ENCODE results near the gene SNRNP40.
A peak's percentile ranks its signal among the peaks of the same experiment; 100 is the strongest.

Gene SNRNP40

GRCh38 chr1:31244326-31244725 lies 52.3 kb downstream of the SNRNP40 start:
- no peak overlapping the region for H3K4me3 ChIP-seq (ENCODE audit: low read length)
- no peaks in the 10 kb centered on the region for H3K36me3 ChIP-seq (ENCODE audit: control insufficient read depth, low read depth, low read length)
- peaks cover 10% of the 10 kb centered on the region for H3K27me3 ChIP-seq (ENCODE audit: control insufficient read depth, insufficient read depth, low read length)
- no peak overlapping the region for H3K27ac ChIP-seq (ENCODE audit: low read length)
- no peaks in the 10 kb centered on the region for H3K4me1 ChIP-seq (ENCODE audit: control insufficient read depth, low read depth, low read length)
- H3K9ac ChIP-seq (ENCODE audit: low read length) = no peak overlapping the region
- no peaks in the 10 kb centered on the region for H3K9me3 ChIP-seq (ENCODE audit: control insufficient read depth, low read depth, low read length)

GRCh38 chr1:31243501-31244286 lies 52.9 kb downstream of the SNRNP40 start:
- Histone ChIP-seq H3K27me3 (ENCODE audit: control insufficient read depth, insufficient read depth, low read length) (peaks cover 14% of the 10 kb centered on the region), H3K4me3 (ENCODE audit: low read length) (no peak overlapping the region), H3K9me3 (ENCODE audit: control insufficient read depth, low read depth, low read length) (no peaks in the 10 kb centered on the region), H3K4me1 (ENCODE audit: control insufficient read depth, low read depth, low read length) (no peaks in the 10 kb centered on the region), H3K36me3 (ENCODE audit: control insufficient read depth, low read depth, low read length) (no peaks in the 10 kb centered on the region), H3K9ac (ENCODE audit: low read length) (no peak overlapping the region), H3K27ac (ENCODE audit: low read length) (no peak overlapping the region)

GRCh38 chr1:31241321-31241720 lies 55.3 kb downstream of the SNRNP40 start:
- H3K4me1 ChIP-seq (ENCODE audit: control insufficient read depth, low read depth, low read length) = no peaks in the 10 kb centered on the region
- no peaks in the 10 kb centered on the region for H3K36me3 ChIP-seq (ENCODE audit: control insufficient read depth, low read depth, low read length)
- H3K9me3 ChIP-seq (ENCODE audit: control insufficient read depth, low read depth, low read length) = no peaks in the 10 kb centered on the region
- peaks cover 23% of the 10 kb centered on the region for H3K27me3 ChIP-seq (ENCODE audit: control insufficient read depth, insufficient read depth, low read length)
- H3K27ac ChIP-seq (ENCODE audit: low read length) = no peak overlapping the region
- H3K4me3 ChIP-seq (ENCODE audit: low read length) = no peak overlapping the region
- no peak overlapping the region for H3K9ac ChIP-seq (ENCODE audit: low read length)

DNA sequence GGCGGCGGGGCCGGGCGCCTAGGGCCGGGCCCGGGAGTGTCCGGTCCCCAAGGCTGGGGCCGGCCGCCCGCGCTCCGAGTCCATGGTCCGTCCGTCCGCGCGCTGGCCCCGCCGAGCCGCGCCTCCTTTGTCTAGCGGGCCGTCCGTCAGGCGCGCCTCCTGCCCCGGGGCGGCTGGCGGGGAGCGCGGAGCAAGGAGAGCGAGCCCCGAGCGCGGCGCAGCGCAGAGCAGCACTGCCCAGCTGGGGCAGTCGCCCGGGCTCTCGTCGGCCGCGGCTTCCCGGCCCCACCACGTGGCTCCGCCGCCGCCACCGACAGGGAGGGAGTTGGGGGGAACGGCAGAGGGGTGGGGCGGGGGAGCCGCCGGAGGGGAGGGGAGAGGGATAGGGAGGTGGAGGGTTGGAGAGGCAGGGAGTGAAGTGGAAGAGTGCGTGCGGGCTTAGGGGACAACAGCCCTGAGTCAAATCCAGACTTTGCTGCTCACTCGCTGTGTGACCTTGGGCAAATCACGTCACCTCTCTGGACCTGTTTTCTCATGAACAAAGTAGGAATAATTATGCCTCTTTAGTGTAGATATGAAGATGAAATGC lies 56.8 kb downstream of the SNRNP40 start, which contains the start of gene NKAIN1:
TSS of gene NKAIN1 (minus strand) at position 235 of the 589 bp plus-strand sequence. CDS start 340 bp downstream, outside the sequence.
- Histone ChIP-seq H3K4me3 (ENCODE audit: low read length) (peak within 1 kb of the TSS; percentile 85), H3K9ac (ENCODE audit: low read length) (peak within 1 kb of the TSS; percentile 65), H3K27ac (ENCODE audit: low read length) (no peak within 1 kb of the TSS), H3K27me3 (ENCODE audit: control insufficient read depth, insufficient read depth, low read length) (peaks cover 23% of the 10 kb centered on the region), H3K9me3 (ENCODE audit: control insufficient read depth, low read depth, low read length) (no peaks in the 10 kb centered on the region), H3K4me1 (ENCODE audit: control insufficient read depth, low read depth, low read length) (no peaks in the 10 kb centered on the region), H3K36me3 (ENCODE audit: control insufficient read depth, low read depth, low read length) (no peaks in the 10 kb centered on the region)

GRCh38 chr1:31238986-31239613 lies 57.5 kb downstream of the SNRNP40 start:
- H3K27me3 ChIP-seq (ENCODE audit: control insufficient read depth, insufficient read depth, low read length) = peaks cover 23% of the 10 kb centered on the region
- peak overlapping the region; percentile 65 for H3K9ac ChIP-seq (ENCODE audit: low read length)
- H3K27ac ChIP-seq (ENCODE audit: low read length) = no peak overlapping the region
- no peaks in the 10 kb centered on the region for H3K4me1 ChIP-seq (ENCODE audit: control insufficient read depth, low read depth, low read length)
- H3K36me3 ChIP-seq (ENCODE audit: control insufficient read depth, low read depth, low read length) = no peaks in the 10 kb centered on the region
- no peaks in the 10 kb centered on the region for H3K9me3 ChIP-seq (ENCODE audit: control insufficient read depth, low read depth, low read length)
- peak overlapping the region; percentile 85 for H3K4me3 ChIP-seq (ENCODE audit: low read length)

- Histone ChIP-seq H3K9ac (ENCODE audit: low read length) (peak overlapping the region; percentile 65), H3K4me1 (ENCODE audit: control insufficient read depth, low read depth, low read length) (no peaks in the 10 kb centered on the region), H3K9me3 (ENCODE audit: control insufficient read depth, low read depth, low read length) (no peaks in the 10 kb centered on the region), H3K27me3 (ENCODE audit: control insufficient read depth, insufficient read depth, low read length) (peaks cover 23% of the 10 kb centered on the region), H3K36me3 (ENCODE audit: control insufficient read depth, low read depth, low read length) (no peaks in the 10 kb centered on the region), H3K27ac (ENCODE audit: low read length) (no peak overlapping the region), H3K4me3 (ENCODE audit: low read length) (peak overlapping the region; percentile 85)
These were observed 58.0 kb downstream of the SNRNP40 start for GRCh38 chr1:31238612-31238985.

DNA sequence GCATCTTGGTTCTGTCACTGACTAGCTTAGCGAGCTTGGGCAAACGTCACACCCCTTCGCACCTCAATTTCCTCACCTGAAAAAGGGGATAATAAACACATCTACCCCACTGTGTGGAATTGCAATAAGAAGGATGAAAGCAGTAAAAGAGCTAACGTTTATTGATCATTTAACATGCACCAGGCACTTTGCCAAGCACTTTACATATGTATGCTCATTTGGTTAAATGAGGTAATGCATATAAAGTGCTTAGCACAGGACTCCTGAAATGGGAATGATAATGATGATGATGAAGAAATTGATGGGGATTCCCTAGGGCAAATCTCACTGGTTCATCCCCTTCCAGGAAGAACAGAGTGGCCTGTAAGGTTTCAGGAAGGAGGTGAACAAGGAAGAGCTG lies 61.7 kb downstream of the SNRNP40 start:
- H3K4me3 ChIP-seq (ENCODE audit: low read length) = no peak overlapping the region

DNA sequence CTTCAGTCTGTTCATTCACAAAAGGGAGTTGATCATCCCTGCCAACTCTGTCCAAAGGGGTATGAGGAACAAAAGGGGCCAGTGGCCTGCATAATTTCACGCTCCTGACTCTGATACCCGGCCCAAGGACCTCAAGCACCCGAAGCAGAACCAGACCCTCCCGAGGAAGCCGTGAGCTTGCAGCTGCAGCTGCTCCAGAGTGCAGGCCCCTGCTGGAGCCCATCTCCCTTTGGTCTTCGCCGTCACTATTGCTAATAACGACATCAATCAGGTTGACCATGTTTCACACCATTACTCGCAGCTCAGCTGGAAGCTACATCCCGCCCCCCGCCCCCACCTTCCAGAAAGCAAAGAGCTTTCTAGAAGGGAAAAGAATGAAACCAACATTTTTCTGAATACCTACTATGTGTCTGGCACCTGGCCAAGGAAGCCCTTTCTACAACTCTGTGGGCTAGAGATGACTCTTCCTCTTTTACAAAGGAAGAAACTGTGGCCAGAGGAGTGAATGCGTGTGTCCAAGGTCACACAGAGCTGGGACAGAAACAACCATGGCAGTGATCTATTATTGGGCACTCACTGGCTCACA lies 62.4 kb downstream of the SNRNP40 start:
- Histone ChIP-seq H3K4me3 (ENCODE audit: low read length) (no peak overlapping the region), H3K9ac (ENCODE audit: low read length) (no peak overlapping the region), H3K36me3 (ENCODE audit: control insufficient read depth, low read depth, low read length) (no peaks in the 10 kb centered on the region), H3K4me1 (ENCODE audit: control insufficient read depth, low read depth, low read length) (no peaks in the 10 kb centered on the region), H3K27me3 (ENCODE audit: control insufficient read depth, insufficient read depth, low read length) (peaks cover 13% of the 10 kb centered on the region), H3K9me3 (ENCODE audit: control insufficient read depth, low read depth, low read length) (no peaks in the 10 kb centered on the region), H3K27ac (ENCODE audit: low read length) (no peak overlapping the region)

More for the DNA sequence above, 61.7 kb downstream of the SNRNP40 start:
- H3K27ac ChIP-seq (ENCODE audit: low read length) = no peak overlapping the region
- peaks cover 13% of the 10 kb centered on the region for H3K27me3 ChIP-seq (ENCODE audit: control insufficient read depth, insufficient read depth, low read length)
- H3K36me3 ChIP-seq (ENCODE audit: control insufficient read depth, low read depth, low read length) = no peaks in the 10 kb centered on the region
- no peak overlapping the region for H3K9ac ChIP-seq (ENCODE audit: low read length)
- H3K9me3 ChIP-seq (ENCODE audit: control insufficient read depth, low read depth, low read length) = no peaks in the 10 kb centered on the region
- H3K4me1 ChIP-seq (ENCODE audit: control insufficient read depth, low read depth, low read length) = no peaks in the 10 kb centered on the region

DNA sequence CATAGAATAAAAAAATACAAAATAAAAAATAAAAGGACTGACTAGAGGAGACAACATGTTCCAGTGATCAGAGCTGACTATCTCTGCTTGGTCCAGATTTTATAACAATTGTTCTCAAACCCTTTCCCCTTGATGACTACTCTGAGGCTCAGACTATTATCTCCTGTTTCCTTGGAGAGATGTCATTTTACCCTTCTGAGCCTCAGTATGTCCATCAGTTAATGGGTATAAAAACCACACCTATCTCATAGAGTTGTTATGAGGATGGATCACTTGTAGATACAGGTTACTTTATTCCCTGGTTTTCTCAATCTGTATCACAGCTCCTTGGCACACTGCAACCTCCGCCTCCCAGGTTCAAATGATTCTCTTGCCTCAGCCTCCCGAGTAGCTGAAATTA lies 63.9 kb downstream of the SNRNP40 start:
- Histone ChIP-seq H3K27me3 (ENCODE audit: control insufficient read depth, insufficient read depth, low read length) (no peaks in the 10 kb centered on the region), H3K9ac (ENCODE audit: low read length) (no peak overlapping the region), H3K36me3 (ENCODE audit: control insufficient read depth, low read depth, low read length) (no peaks in the 10 kb centered on the region), H3K4me3 (ENCODE audit: low read length) (no peak overlapping the region), H3K27ac (ENCODE audit: low read length) (no peak overlapping the region), H3K9me3 (ENCODE audit: control insufficient read depth, low read depth, low read length) (no peaks in the 10 kb centered on the region), H3K4me1 (ENCODE audit: control insufficient read depth, low read depth, low read length) (no peaks in the 10 kb centered on the region)

- Histone ChIP-seq H3K36me3 (ENCODE audit: control insufficient read depth, low read depth, low read length) (no peaks in the 10 kb centered on the region), H3K27me3 (ENCODE audit: control insufficient read depth, insufficient read depth, low read length) (no peaks in the 10 kb centered on the region), H3K27ac (ENCODE audit: low read length) (no peak overlapping the region), H3K4me1 (ENCODE audit: control insufficient read depth, low read depth, low read length) (no peaks in the 10 kb centered on the region), H3K9ac (ENCODE audit: low read length) (no peak overlapping the region), H3K4me3 (ENCODE audit: low read length) (no peak overlapping the region), H3K9me3 (ENCODE audit: control insufficient read depth, low read depth, low read length) (no peaks in the 10 kb centered on the region)
These were observed 64.8 kb downstream of the SNRNP40 start for GRCh38 chr1:31231802-31232201.

DNA sequence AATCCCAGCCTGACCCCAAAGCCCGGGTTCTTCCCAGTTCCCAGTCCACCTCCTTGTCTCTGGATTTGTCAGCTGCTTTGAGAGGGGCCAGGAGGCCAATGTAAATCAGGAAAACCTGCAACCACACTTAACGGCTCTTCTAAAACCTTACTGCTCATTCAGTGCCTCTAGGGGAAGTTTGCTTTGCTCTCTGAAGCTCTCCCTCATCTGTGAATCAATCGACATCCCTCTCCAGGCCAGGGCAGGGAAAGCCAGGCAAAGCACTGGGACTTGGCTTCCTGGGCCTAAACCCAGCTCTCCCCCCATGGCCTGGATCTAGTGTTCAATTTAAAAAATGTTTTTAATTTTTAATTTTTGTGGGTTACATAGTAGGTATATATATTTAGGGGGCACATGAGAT lies 66.2 kb downstream of the SNRNP40 start:
- Histone ChIP-seq H3K9ac (ENCODE audit: low read length) (no peak overlapping the region), H3K27me3 (ENCODE audit: control insufficient read depth, insufficient read depth, low read length) (no peaks in the 10 kb centered on the region), H3K4me1 (ENCODE audit: control insufficient read depth, low read depth, low read length) (no peaks in the 10 kb centered on the region), H3K4me3 (ENCODE audit: low read length) (no peak overlapping the region), H3K9me3 (ENCODE audit: control insufficient read depth, low read depth, low read length) (no peaks in the 10 kb centered on the region), H3K36me3 (ENCODE audit: control insufficient read depth, low read depth, low read length) (no peaks in the 10 kb centered on the region), H3K27ac (ENCODE audit: low read length) (no peak overlapping the region)

Measured in iPS-18a (cell line).